ENCODE data around the gene LRRK2. TPM values are rescaled to one million over a fixed set of nuclear protein-coding genes. Genes with fewer than 3 reads are reported as not detected.

The LRRK2 gene
- total and polyA plus RNA-seq, 4 donors, result 1.5 to 11.5 (median 4.9) TPM

- H3K4me3 ChIP-seq (ENCODE audit: low read depth in 1 of 3, low read length in 3 of 3), result no peak overlapping the region
- TF ChIP-seq RXRA (IDR thresholded peaks at IDR 0.05) (no peak), FOXA2 (IDR thresholded peaks at IDR 0.05) (no peak)
- H3K4me1 ChIP-seq (ENCODE audit: control insufficient read depth in 4 of 4, insufficient read depth in 4 of 4, low read length in 3 of 4), result no peaks in the 10 kb centered on the region
- no peaks in the 10 kb centered on the region for H3K27me3 ChIP-seq (ENCODE audit: control insufficient read depth in 4 of 4, insufficient read depth in 4 of 4, low read length in 3 of 4)
- H3K27ac ChIP-seq (ENCODE audit: low read depth in 1 of 2, low read length in 2 of 2), result no peak overlapping the region
- H3K36me3 ChIP-seq (ENCODE audit: control insufficient read depth in 4 of 4, insufficient read depth in 3 of 4, low read depth in 1 of 4, low read length in 3 of 4), result peaks cover 4 to 21% (median 8%) of the 10 kb centered on the region in 4 donors
- H3K9me3 ChIP-seq (ENCODE audit: control insufficient read depth in 4 of 4, low read length in 3 of 4), result peaks cover 0 to 4% (median 0%) of the 10 kb centered on the region in 4 donors
- no peak for DNase-seq (ENCODE audit: low spot score)
- no peak overlapping the region for H3K9ac ChIP-seq (ENCODE audit: low read depth in 1 of 2, low read length in 2 of 2)
Observed at GRCh38 chr12:40261937-40262336, 37.1 kb downstream of the LRRK2 start.

DNA sequence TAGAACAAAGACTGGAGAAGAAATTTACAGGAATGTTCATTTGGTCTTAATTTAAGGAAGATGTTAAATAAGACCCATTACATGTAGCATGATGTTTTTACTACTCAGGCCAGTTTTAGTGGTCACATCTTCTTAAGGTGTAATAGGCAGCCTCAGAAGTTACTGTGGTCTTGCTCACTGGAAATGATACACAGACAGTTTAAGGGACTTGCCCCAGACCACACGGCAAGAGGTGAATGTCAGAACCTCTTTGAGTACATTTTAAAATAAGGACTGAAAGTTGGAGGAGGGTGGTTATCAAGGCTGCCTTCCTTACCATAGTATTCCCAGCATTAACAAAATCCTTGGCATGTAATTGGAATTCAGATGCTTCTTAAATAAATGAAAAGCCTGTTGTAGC lies 37.9 kb downstream of the LRRK2 start:
- Histone ChIP-seq H3K36me3 (ENCODE audit: control insufficient read depth in 4 of 4, insufficient read depth in 3 of 4, low read depth in 1 of 4, low read length in 3 of 4) (peaks cover 4 to 19% (median 8%) of the 10 kb centered on the region in 4 donors), H3K9ac (ENCODE audit: low read depth in 1 of 2, low read length in 2 of 2) (no peak overlapping the region), H3K27me3 (ENCODE audit: control insufficient read depth in 4 of 4, insufficient read depth in 4 of 4, low read length in 3 of 4) (no peaks in the 10 kb centered on the region), H3K4me1 (ENCODE audit: control insufficient read depth in 4 of 4, insufficient read depth in 4 of 4, low read length in 3 of 4) (no peaks in the 10 kb centered on the region), H3K27ac (ENCODE audit: low read depth in 1 of 2, low read length in 2 of 2) (no peak overlapping the region), H3K9me3 (ENCODE audit: control insufficient read depth in 4 of 4, low read length in 3 of 4) (peaks cover 0 to 4% (median 0%) of the 10 kb centered on the region in 4 donors), H3K4me3 (ENCODE audit: low read depth in 1 of 3, low read length in 3 of 3) (no peak overlapping the region)
- DNase-seq (ENCODE audit: low spot score), result no peak
- WGBS, result 86% methylated on average over 1 of the region's 1 CpG
- TF ChIP-seq RXRA (IDR thresholded peaks at IDR 0.05), result no peak
- TF ChIP-seq REST (IDR thresholded peaks at IDR 0.05), result no peak
- no peak for TF ChIP-seq TAF1 (conservative IDR thresholded peaks at IDR 0.05)
- TF ChIP-seq SP1 (IDR thresholded peaks at IDR 0.05), result no peak
- TF ChIP-seq FOXA2 (IDR thresholded peaks at IDR 0.05), result no peak
- no peak for TF ChIP-seq GABPA (IDR thresholded peaks at IDR 0.05 in 1 of 2, conservative IDR thresholded peaks at IDR 0.05 in 1 of 2)
- TF ChIP-seq YY1 (IDR thresholded peaks at IDR 0.05), result no peak
- TF ChIP-seq EGR1 (IDR thresholded peaks at IDR 0.05; ENCODE audit: low read depth in 2 of 2), result no peak
- TF ChIP-seq, protein P1, sequence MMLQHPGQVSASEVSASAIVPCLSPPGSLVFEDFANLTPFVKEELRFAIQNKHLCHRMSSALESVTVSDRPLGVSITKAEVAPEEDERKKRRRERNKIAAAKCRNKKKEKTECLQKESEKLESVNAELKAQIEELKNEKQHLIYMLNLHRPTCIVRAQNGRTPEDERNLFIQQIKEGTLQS (IDR thresholded peaks at IDR 0.05), result no peak
- TF ChIP-seq MAX (IDR thresholded peaks at IDR 0.05), result no peak
- TF ChIP-seq NR2F2 (IDR thresholded peaks at IDR 0.05), result no peak
- no peak for TF ChIP-seq HNF4A (conservative IDR thresholded peaks at IDR 0.05)
- no peak for TF ChIP-seq HNF4G (IDR thresholded peaks at IDR 0.05)
- TF ChIP-seq RAD21 (IDR thresholded peaks at IDR 0.05), result no peak
- TF ChIP-seq, protein P2, sequence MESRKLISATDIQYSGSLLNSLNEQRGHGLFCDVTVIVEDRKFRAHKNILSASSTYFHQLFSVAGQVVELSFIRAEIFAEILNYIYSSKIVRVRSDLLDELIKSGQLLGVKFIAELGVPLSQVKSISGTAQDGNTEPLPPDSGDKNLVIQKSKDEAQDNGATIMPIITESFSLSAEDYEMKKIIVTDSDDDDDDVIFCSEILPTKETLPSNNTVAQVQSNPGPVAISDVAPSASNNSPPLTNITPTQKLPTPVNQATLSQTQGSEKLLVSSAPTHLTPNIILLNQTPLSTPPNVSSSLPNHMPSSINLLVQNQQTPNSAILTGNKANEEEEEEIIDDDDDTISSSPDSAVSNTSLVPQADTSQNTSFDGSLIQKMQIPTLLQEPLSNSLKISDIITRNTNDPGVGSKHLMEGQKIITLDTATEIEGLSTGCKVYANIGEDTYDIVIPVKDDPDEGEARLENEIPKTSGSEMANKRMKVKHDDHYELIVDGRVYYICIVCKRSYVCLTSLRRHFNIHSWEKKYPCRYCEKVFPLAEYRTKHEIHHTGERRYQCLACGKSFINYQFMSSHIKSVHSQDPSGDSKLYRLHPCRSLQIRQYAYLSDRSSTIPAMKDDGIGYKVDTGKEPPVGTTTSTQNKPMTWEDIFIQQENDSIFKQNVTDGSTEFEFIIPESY (IDR thresholded peaks at IDR 0.05), result no peak
- TF ChIP-seq, protein P3, sequence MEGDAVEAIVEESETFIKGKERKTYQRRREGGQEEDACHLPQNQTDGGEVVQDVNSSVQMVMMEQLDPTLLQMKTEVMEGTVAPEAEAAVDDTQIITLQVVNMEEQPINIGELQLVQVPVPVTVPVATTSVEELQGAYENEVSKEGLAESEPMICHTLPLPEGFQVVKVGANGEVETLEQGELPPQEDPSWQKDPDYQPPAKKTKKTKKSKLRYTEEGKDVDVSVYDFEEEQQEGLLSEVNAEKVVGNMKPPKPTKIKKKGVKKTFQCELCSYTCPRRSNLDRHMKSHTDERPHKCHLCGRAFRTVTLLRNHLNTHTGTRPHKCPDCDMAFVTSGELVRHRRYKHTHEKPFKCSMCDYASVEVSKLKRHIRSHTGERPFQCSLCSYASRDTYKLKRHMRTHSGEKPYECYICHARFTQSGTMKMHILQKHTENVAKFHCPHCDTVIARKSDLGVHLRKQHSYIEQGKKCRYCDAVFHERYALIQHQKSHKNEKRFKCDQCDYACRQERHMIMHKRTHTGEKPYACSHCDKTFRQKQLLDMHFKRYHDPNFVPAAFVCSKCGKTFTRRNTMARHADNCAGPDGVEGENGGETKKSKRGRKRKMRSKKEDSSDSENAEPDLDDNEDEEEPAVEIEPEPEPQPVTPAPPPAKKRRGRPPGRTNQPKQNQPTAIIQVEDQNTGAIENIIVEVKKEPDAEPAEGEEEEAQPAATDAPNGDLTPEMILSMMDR (IDR thresholded peaks at IDR 0.05; ENCODE audit: low read depth, low read length, missing input control), result no peak

All from liver (tissue), 9 donors.